ENCODE data around the gene RFX3. TPM values are rescaled to one million over a fixed set of nuclear protein-coding genes. Genes with fewer than 3 reads are reported as not detected.

RFX3 gene
- total and polyA plus RNA-seq, 2 donors from 2014 or later = 1.6 to 17.8 TPM

- peak; percentile 53 for TF ChIP-seq CTCF (IDR thresholded peaks at IDR 0.05; ENCODE audit: borderline replicate concordance, extremely low read depth, insufficient read depth)
- Histone ChIP-seq H3K4me1 (ENCODE audit: control insufficient read depth in 2 of 3, insufficient read depth in 2 of 3, low read depth in 1 of 3, low read length in 3 of 3) (no peaks in the 10 kb centered on the region), H3K9me3 (ENCODE audit: control insufficient read depth in 2 of 3, insufficient read depth in 1 of 3, low read length in 3 of 3) (peaks cover 0 to 4% (median 0%) of the 10 kb centered on the region in 3 donors), H3K27me3 (ENCODE audit: control insufficient read depth, insufficient read depth, low read length) (no peaks in the 10 kb centered on the region), H3K27ac (ENCODE audit: low read depth in 2 of 2, low read length in 2 of 2) (no peak overlapping the region), H3K36me3 (ENCODE audit: control insufficient read depth in 2 of 3, insufficient read depth in 3 of 3, low read length in 3 of 3) (no peaks in the 10 kb centered on the region), H3K4me3 (ENCODE audit: low read length in 3 of 3) (no peak overlapping the region), H3K9ac (ENCODE audit: low read length in 3 of 3) (no peak overlapping the region)
- intact Hi-C loops (cut with DNase I) = no loop called here
- DNase-seq = peak in 3 of 5 donors; percentile 40 to 56 (median 55)
- FAIRE-seq = peak; percentile 74
Observed at GRCh38 chr9:3441197-3441816, 84.5 kb downstream of the RFX3 start.

GRCh38 chr9:3436629-3437420 is 89.0 kb downstream of the RFX3 start:
- TF ChIP-seq CTCF (IDR thresholded peaks at IDR 0.05; ENCODE audit: borderline replicate concordance, extremely low read depth, insufficient read depth) = no peak
- H3K27ac ChIP-seq (ENCODE audit: low read depth in 2 of 2, low read length in 2 of 2) = no peak overlapping the region
- no peaks in the 10 kb centered on the region for H3K36me3 ChIP-seq (ENCODE audit: control insufficient read depth in 2 of 3, insufficient read depth in 3 of 3, low read length in 3 of 3)
- intact Hi-C loops (cut with DNase I) = no loop called here
- H3K4me3 ChIP-seq (ENCODE audit: low read length in 3 of 3) = no peak overlapping the region
- H3K27me3 ChIP-seq (ENCODE audit: control insufficient read depth, insufficient read depth, low read length) = no peaks in the 10 kb centered on the region
- H3K9ac ChIP-seq (ENCODE audit: low read length in 3 of 3) = no peak overlapping the region
- H3K9me3 ChIP-seq (ENCODE audit: control insufficient read depth in 2 of 3, insufficient read depth in 1 of 3, low read length in 3 of 3) = no peaks in the 10 kb centered on the region
- DNase-seq = no peak
- H3K4me1 ChIP-seq (ENCODE audit: control insufficient read depth in 2 of 3, insufficient read depth in 2 of 3, low read depth in 1 of 3, low read length in 3 of 3) = no peaks in the 10 kb centered on the region
- FAIRE-seq = no peak

GRCh38 chr9:3435732-3436131 is 90.1 kb downstream of the RFX3 start:
- Histone ChIP-seq H3K9me3 (ENCODE audit: control insufficient read depth in 2 of 3, insufficient read depth in 1 of 3, low read length in 3 of 3) (no peaks in the 10 kb centered on the region), H3K27ac (ENCODE audit: low read depth in 2 of 2, low read length in 2 of 2) (no peak overlapping the region), H3K4me3 (ENCODE audit: low read length in 3 of 3) (no peak overlapping the region), H3K36me3 (ENCODE audit: control insufficient read depth in 2 of 3, insufficient read depth in 3 of 3, low read length in 3 of 3) (no peaks in the 10 kb centered on the region), H3K9ac (ENCODE audit: low read length in 3 of 3) (no peak overlapping the region), H3K27me3 (ENCODE audit: control insufficient read depth, insufficient read depth, low read length) (no peaks in the 10 kb centered on the region), H3K4me1 (ENCODE audit: control insufficient read depth in 2 of 3, insufficient read depth in 2 of 3, low read depth in 1 of 3, low read length in 3 of 3) (no peaks in the 10 kb centered on the region)
- no peak for TF ChIP-seq CTCF (IDR thresholded peaks at IDR 0.05; ENCODE audit: borderline replicate concordance, extremely low read depth, insufficient read depth)
- no peak for DNase-seq
- FAIRE-seq = no peak
- intact Hi-C loops (cut with DNase I) = no loop called here
